Testis (tissue), 3 donors: ENCODE results near the gene AP3M1. TPM values are rescaled to one million over a fixed set of nuclear protein-coding genes. Genes with fewer than 3 reads are reported as not detected.
"Not testable (repeated sequence)": the region's sequence is repeated elsewhere in the genome, so short reads cannot be mapped to it uniquely, and the experiment has no call there.

Source experiments
- DNase-seq: peaks from one replicate; pipeline ENCODE4 v3.0.0-alpha.2; 2019
- H3K27ac ChIP-seq, 2 donors: fragments of 200-600 bp; sonication (generic); one replicate each; pipeline ENCODE4 v1.5.1; 2019
- H3K27me3 ChIP-seq: fragments of 200-600 bp; sonication (generic); one replicate; pipeline ENCODE4 v1.5.1; 2019
- H3K36me3 ChIP-seq: fragments of 200-600 bp; sonication (generic); one replicate; pipeline ENCODE4 v1.5.1; 2017; ENCODE audit warnings: low read depth; ENCODE audit errors: missing control alignments
- H3K4me1 ChIP-seq: fragments of 200-600 bp; sonication (generic); one replicate; pipeline ENCODE4 v1.5.1; 2019
- H3K4me3 ChIP-seq, 2 donors: fragments of 200-600 bp; sonication (generic); one replicate each; pipeline ENCODE4 v1.5.1; 2017 to 2019
- H3K9me3 ChIP-seq: fragments of 200-600 bp; sonication (generic); one replicate; pipeline ENCODE4 v1.5.1; 2017
- POLR2A ChIP-seq: fragments of 450-650 bp; IDR thresholded peaks from one replicate; pipeline ENCODE4 v1.6.1; 2017; ENCODE audit warnings: antibody characterized with exemption, mild to moderate bottlenecking, moderate library complexity
- WGBS, 2 donors: methylation state at CpG; one replicate each; pipeline ENCODE4 v1.1.5; 2018; 5-methylcytosine and 5-hydroxymethylcytosine counted together
- intact Hi-C: fragments of 100-400 bp; cut with DNase I; formaldehyde crosslinking; loops from one replicate; pipeline ENCODE4 v1.15.1; 2023; ENCODE audit warnings: low total_unique reads
- polyA plus RNA-seq: library from polyadenylated mRNA; stranded (reverse); fragments of 350-450 nt; fragmentation: Illumina TruSeq; extraction: RNeasy Lipid Tissue Mini Kit (QIAGEN cat#74804); gene quantifications from one replicate; pipeline ENCODE4 v1.2.3, GENCODE V29; 2014; ENCODE audit warnings: low read depth, low replicate concordance; ENCODE audit not compliant: insufficient read depth
- total RNA-seq, 2 donors: library from RNA; depleted of rRNA; stranded (reverse); fragments of >200 nt; gene quantifications; one replicate each; pipeline ENCODE4 v1.2.3, GENCODE V29; 2016
- TF ChIP-seq, protein P1 (sequence below), 3 experiments: fragments of 450-650 bp in 2 of 3; fragments of 200-600 bp in 1 of 3; sonication (generic) in 1 of 3; IDR thresholded peaks; one replicate each; pipeline ENCODE4 v1.5.1; 2016 to 2019; ENCODE audit warnings: antibody characterized with exemption in 3 of 3, mild to moderate bottlenecking in 2 of 3, moderate library complexity in 1 of 3

AP3M1 gene
- total and polyA plus RNA-seq, 3 donors from 2014 or later = 32.0 to 44.4 (median 38.6) TPM

DNA sequence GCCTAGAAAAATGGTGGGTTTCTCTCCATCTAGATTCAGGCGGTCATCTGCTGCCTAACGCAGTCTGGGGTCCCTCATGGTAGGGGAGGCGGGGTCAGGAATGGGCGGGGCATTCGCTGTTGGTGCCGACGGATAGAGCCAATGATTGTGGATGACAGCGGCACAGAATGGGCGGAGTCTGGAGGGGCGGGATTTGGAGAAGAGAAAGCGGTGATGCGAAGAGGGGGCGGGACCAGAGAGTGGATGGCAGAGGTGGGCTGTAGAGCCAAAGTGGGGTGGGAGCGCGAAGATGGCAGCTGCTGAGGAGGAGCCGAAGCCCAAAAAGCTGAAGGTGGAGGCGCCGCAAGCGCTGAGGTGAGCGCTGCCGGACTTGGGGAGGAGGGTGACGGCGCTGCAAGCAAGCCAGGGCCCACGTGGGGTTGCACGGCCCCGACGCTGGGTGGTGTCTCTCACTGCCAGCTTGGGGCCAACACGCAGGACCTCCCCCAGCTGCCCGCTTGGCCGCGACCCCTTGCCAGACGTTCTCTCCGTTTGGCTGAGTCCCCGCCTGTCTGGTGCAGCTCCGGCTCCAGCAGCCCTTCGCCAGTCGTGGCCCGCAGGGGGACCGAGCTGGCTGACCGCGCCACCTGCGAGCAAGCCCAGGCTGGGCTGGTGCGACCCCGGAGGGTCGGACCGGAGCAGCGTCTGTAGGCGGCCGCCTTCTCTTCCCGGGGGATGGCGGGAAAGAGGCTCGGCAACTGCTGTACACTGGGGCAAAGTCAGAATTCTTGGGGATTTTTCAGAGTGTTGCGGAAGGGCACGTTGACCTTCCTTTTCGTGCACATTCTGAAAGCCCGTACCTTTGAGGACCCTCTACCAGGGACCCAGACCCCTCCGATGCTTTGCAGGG lies 606 bp upstream of the AP3M1 start, which contains the start of gene ADK:
ADK (plus strand) TSS at position 232 of the 889 bp plus-strand sequence; CDS start at position 290, 58 bp downstream.
- DNase-seq = peak; percentile 100
- H3K27ac ChIP-seq = peak within 1 kb of the TSS; percentile 71 to 94
- intact Hi-C loops = no loop called here
- TF ChIP-seq, protein P1, sequence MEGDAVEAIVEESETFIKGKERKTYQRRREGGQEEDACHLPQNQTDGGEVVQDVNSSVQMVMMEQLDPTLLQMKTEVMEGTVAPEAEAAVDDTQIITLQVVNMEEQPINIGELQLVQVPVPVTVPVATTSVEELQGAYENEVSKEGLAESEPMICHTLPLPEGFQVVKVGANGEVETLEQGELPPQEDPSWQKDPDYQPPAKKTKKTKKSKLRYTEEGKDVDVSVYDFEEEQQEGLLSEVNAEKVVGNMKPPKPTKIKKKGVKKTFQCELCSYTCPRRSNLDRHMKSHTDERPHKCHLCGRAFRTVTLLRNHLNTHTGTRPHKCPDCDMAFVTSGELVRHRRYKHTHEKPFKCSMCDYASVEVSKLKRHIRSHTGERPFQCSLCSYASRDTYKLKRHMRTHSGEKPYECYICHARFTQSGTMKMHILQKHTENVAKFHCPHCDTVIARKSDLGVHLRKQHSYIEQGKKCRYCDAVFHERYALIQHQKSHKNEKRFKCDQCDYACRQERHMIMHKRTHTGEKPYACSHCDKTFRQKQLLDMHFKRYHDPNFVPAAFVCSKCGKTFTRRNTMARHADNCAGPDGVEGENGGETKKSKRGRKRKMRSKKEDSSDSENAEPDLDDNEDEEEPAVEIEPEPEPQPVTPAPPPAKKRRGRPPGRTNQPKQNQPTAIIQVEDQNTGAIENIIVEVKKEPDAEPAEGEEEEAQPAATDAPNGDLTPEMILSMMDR (IDR thresholded peaks at IDR 0.05) = peak in 1 of 3 experiments; percentile 21
- no peak for TF ChIP-seq POLR2A
- 0 to 1% methylated on average over 21 to 54 of the region's 57 CpGs for WGBS, 2 donors
- peak within 1 kb of the TSS; percentile 72 to 79 for H3K4me3 ChIP-seq
- H3K27me3 ChIP-seq = no peaks in the 10 kb centered on the region
- no peaks in the 10 kb centered on the region for H3K36me3 ChIP-seq
- no peaks in the 10 kb centered on the region for H3K9me3 ChIP-seq
- peaks cover 23% of the 10 kb centered on the region for H3K4me1 ChIP-seq

DNA sequence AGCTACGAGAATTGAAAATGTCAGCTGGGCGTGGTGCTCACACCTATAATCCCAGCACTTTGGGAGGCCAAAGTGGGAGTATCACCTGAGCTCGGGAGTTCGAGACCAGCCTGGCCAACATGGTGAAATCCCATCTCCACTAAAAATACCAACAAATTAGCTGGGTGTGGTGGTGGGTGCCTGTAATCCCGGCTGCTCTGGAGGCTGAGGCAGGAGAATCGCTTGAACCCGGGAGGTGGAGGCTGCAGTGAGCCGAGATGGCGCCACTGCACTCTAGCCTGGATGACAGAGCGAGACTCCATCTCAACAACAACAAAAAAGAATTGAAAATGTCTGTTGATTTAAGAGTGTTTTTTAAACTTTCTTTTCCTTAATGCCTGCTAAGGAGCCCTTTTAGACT lies 3.6 kb downstream of the AP3M1 start:
- DNase-seq, H3K9me3 ChIP-seq, H3K4me3 ChIP-seq, intact Hi-C loops, H3K27ac ChIP-seq, H3K36me3 ChIP-seq, H3K27me3 ChIP-seq: not testable (repeated sequence)
- peaks cover 14% of the 10 kb centered on the region for H3K4me1 ChIP-seq
- WGBS, 2 donors = 95 to 96% methylated on average over 9 to 10 of the region's 10 CpGs

DNA sequence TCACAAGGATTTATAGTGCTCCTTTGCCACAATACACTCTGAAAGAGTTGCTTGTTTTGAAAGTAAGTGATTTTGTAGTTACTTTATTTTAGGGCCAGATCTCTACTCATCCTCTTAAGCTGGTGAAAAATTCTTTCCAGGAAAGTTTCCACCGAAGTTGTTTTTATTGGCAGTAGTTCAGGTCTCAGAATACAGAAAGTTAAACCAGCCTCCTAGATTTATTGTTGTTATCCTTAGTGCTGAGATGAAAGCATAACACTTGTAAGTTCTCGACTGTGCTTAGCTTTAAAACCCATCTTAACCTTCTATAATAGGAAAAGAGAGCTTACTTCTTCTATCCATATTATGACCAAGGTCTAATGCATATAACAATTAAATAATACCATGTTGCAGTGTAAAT lies 5.5 kb downstream of the AP3M1 start:
- no peak for DNase-seq
- no peaks in the 10 kb centered on the region for H3K27me3 ChIP-seq
- H3K4me1 ChIP-seq = peaks cover 12% of the 10 kb centered on the region
- TF ChIP-seq, protein P1 (IDR thresholded peaks at IDR 0.05) = no peak
- TF ChIP-seq POLR2A = no peak
- H3K4me3 ChIP-seq = no peak overlapping the region
- intact Hi-C loops = no loop called here
- no peaks in the 10 kb centered on the region for H3K36me3 ChIP-seq
- H3K9me3 ChIP-seq = no peaks in the 10 kb centered on the region
- 29 to 45% methylated on average over 2 of the region's 2 CpGs for WGBS, 2 donors
- H3K27ac ChIP-seq = no peak overlapping the region

DNA sequence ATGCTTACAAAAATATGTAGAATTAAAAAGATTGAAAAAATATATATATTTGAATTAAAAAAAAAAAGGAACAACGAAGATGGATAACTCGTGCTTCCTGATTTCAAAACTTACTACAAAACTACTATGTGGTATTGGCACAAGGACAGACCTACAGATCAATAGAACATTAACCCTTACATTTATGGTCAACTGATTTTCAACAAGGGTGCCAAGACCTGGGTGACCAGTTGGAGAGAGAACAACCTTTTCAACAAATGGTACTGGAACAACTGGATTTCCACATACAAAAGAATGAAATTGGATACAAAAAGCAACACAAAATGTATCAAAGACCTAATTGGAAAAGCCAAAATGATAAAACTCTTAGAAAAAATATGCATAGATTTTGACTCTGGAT lies 10.1 kb downstream of the AP3M1 start:
- TF ChIP-seq, protein P1 (IDR thresholded peaks at IDR 0.05) = no peak
- no peak for TF ChIP-seq POLR2A
- 81 to 89% methylated on average over 2 of the region's 2 CpGs for WGBS, 2 donors
- Histone ChIP-seq H3K4me3 (no peak overlapping the region), H3K27ac (no peak overlapping the region), H3K36me3 (no peaks in the 10 kb centered on the region), H3K9me3 (no peaks in the 10 kb centered on the region), H3K4me1 (peaks cover 3% of the 10 kb centered on the region), H3K27me3 (no peaks in the 10 kb centered on the region)
- no peak for DNase-seq
- intact Hi-C loops = no loop called here

DNA sequence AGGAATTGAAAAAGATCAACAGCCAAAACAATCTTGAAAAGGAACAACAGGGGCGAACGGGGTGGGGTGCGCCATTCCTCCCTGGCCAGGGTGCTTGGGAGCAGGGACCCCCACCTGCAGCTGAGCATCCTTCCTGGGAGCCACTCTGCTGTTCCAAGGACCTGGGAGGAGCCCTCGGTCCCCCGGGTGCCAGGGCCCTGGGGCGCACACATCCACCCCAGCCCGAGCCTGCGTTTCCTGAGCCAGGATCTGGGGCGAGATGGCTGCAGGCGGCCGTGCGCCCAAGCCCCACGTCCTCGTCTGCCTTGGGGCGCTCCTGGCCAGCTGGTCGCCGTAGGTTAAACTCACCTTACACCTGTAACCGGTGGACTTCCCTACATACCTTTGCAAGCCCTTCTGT lies 10.6 kb downstream of the AP3M1 start:
- intact Hi-C loops = no loop called here
- H3K36me3 ChIP-seq = no peaks in the 10 kb centered on the region
- no peaks in the 10 kb centered on the region for H3K9me3 ChIP-seq
- H3K4me3 ChIP-seq = no peak overlapping the region
- 94 to 96% methylated on average over 9 to 18 of the region's 18 CpGs for WGBS, 2 donors
- H3K4me1 ChIP-seq = peaks cover 3% of the 10 kb centered on the region
- no peak for DNase-seq
- H3K27ac ChIP-seq = no peak overlapping the region
- H3K27me3 ChIP-seq = no peaks in the 10 kb centered on the region
- TF ChIP-seq, protein P1 (IDR thresholded peaks at IDR 0.05) = no peak
- TF ChIP-seq POLR2A = no peak

DNA sequence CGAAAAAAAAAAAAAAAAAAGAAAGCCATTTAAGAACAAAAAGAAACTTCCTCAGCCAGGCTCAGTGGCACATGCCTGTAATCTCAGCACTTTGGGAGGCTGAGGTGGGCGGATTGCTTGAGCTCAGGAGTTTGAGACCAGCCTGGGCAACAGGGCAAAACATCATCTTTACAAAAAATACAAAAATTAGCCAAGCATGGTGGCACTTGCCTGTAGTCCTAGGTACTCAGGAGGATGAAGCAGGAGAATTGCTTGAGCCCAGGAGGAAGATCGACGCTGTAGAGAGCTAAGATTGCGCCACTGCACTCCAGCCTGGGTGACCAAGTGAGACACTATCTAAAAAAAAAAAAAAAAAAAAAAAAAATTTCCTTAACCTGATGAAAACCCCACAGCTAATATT lies 12.0 kb downstream of the AP3M1 start:
- H3K4me1 ChIP-seq, DNase-seq, H3K36me3 ChIP-seq, intact Hi-C loops, H3K27ac ChIP-seq, H3K4me3 ChIP-seq, H3K9me3 ChIP-seq, H3K27me3 ChIP-seq: not testable (repeated sequence)
- 92 to 96% methylated on average over 5 of the region's 5 CpGs for WGBS, 2 donors
